Measurements from ENCODE around the gene OPRL1.

The OPRL1 gene

GRCh38 chr20:64146936-64147477 is 67.1 kb downstream of the OPRL1 start:
- FAIRE-seq = no peak

DNA sequence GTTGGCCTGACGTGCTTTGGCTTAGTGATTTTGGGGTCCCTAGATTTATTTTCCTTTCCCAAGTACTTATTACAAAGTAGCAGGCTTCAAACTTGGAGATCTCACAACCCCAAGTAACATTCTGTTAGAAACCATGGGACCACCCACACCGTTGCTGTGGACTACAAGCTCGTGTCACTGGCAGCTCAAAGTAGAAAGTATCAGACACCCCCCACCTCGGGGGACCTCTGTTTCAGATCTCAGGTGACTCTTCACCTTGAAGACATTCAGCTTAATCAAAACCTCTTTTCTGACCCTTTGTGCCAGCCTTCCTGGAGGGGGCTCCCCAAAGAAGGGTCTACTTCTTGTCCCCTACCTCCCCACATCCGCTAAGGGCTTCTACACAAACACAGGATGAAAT is 68.7 kb downstream of the OPRL1 start:
- FAIRE-seq = no peak
- TF ChIP-seq, protein P1, sequence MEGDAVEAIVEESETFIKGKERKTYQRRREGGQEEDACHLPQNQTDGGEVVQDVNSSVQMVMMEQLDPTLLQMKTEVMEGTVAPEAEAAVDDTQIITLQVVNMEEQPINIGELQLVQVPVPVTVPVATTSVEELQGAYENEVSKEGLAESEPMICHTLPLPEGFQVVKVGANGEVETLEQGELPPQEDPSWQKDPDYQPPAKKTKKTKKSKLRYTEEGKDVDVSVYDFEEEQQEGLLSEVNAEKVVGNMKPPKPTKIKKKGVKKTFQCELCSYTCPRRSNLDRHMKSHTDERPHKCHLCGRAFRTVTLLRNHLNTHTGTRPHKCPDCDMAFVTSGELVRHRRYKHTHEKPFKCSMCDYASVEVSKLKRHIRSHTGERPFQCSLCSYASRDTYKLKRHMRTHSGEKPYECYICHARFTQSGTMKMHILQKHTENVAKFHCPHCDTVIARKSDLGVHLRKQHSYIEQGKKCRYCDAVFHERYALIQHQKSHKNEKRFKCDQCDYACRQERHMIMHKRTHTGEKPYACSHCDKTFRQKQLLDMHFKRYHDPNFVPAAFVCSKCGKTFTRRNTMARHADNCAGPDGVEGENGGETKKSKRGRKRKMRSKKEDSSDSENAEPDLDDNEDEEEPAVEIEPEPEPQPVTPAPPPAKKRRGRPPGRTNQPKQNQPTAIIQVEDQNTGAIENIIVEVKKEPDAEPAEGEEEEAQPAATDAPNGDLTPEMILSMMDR (IDR thresholded peaks at IDR 0.05; ENCODE audit: insufficient read depth, missing control alignments) = no peak

More at GRCh38 chr20:64146936-64147477, 67.1 kb downstream of the OPRL1 start:
- TF ChIP-seq, protein P1 (IDR thresholded peaks at IDR 0.05; ENCODE audit: insufficient read depth, missing control alignments) = no peak
- DNase-seq (ENCODE audit: insufficient read length, low spot score) = peak; percentile 17

GRCh38 chr20:64149141-64149540 is 69.3 kb downstream of the OPRL1 start:
- no peak for DNase-seq (ENCODE audit: insufficient read length, low spot score)
- FAIRE-seq = no peak
- TF ChIP-seq, protein P1 (IDR thresholded peaks at IDR 0.05; ENCODE audit: insufficient read depth, missing control alignments) = no peak

More for the DNA sequence above, 68.7 kb downstream of the OPRL1 start:
- no peak for DNase-seq (ENCODE audit: insufficient read length, low spot score)

- TF ChIP-seq, protein P1 (IDR thresholded peaks at IDR 0.05; ENCODE audit: insufficient read depth, missing control alignments) = no peak
- DNase-seq (ENCODE audit: insufficient read length, low spot score) (no peak), FAIRE-seq (no peak)
These were observed 70.1 kb downstream of the OPRL1 start for GRCh38 chr20:64149809-64150560.
